22Rv1 (cell line): Measurements from ENCODE around the gene UGGT2.

Source experiments
- H3K27ac ChIP-seq: fragments of 450-650 bp; 2 replicates; pipeline ENCODE4 v1.5.1; 2017
- ZFX ChIP-seq: fragments of 450-650 bp; IDR thresholded peaks from 2 replicates; pipeline ENCODE4 v1.6.1; 2017; ENCODE audit warnings: antibody characterized with exemption, borderline replicate concordance
- TF ChIP-seq, protein P1 (sequence below): fragments of 450-650 bp; IDR thresholded peaks from 2 replicates; pipeline ENCODE4 v1.5.1; 2017; ENCODE audit warnings: mild to moderate bottlenecking

Gene UGGT2

GRCh38 chr13:95842898-95843297, 210.3 kb downstream of the UGGT2 start:
- no peak for TF ChIP-seq ZFX
- TF ChIP-seq, protein P1, sequence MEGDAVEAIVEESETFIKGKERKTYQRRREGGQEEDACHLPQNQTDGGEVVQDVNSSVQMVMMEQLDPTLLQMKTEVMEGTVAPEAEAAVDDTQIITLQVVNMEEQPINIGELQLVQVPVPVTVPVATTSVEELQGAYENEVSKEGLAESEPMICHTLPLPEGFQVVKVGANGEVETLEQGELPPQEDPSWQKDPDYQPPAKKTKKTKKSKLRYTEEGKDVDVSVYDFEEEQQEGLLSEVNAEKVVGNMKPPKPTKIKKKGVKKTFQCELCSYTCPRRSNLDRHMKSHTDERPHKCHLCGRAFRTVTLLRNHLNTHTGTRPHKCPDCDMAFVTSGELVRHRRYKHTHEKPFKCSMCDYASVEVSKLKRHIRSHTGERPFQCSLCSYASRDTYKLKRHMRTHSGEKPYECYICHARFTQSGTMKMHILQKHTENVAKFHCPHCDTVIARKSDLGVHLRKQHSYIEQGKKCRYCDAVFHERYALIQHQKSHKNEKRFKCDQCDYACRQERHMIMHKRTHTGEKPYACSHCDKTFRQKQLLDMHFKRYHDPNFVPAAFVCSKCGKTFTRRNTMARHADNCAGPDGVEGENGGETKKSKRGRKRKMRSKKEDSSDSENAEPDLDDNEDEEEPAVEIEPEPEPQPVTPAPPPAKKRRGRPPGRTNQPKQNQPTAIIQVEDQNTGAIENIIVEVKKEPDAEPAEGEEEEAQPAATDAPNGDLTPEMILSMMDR = no peak
- no peak overlapping the region for H3K27ac ChIP-seq

GRCh38 chr13:95841894-95842293, 211.3 kb downstream of the UGGT2 start:
- TF ChIP-seq, protein P1 = no peak
- no peak for TF ChIP-seq ZFX
- no peak overlapping the region for H3K27ac ChIP-seq

- H3K27ac ChIP-seq = no peak overlapping the region
- TF ChIP-seq ZFX = no peak
- TF ChIP-seq, protein P1 = peak; percentile 94
Observed at GRCh38 chr13:95834134-95834765, 219.0 kb downstream of the UGGT2 start.

GRCh38 chr13:95833719-95834118, 219.5 kb downstream of the UGGT2 start:
- TF ChIP-seq ZFX = no peak
- TF ChIP-seq, protein P1 = no peak
- no peak overlapping the region for H3K27ac ChIP-seq

GRCh38 chr13:95833126-95833525, 220.1 kb downstream of the UGGT2 start:
- TF ChIP-seq, protein P1 = no peak
- no peak for TF ChIP-seq ZFX
- H3K27ac ChIP-seq = no peak overlapping the region

DNA sequence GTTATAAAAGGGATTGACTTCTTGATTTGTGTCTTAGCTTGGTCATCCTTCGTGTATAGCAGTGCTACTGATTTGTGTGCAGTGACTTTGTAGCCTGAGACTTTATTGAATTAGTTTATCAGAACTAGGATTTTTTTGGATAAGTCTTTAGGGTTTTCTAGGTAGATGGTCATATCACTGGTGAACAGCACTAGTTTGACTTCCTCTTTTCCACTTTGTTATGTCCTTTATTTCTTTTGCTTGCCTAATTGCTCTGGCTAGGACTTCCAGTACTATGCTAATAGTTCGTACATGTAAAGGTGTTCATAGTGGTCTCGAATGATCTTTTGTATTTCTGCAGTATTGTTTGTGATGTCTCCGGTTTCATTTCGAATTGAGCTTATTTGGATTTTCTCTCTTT, 230.9 kb downstream of the UGGT2 start:
- TF ChIP-seq ZFX = no peak
- TF ChIP-seq, protein P1 = no peak
- H3K27ac ChIP-seq = no peak overlapping the region

- TF ChIP-seq, protein P1 = no peak
- no peak for TF ChIP-seq ZFX
Observed at GRCh38 chr13:95814495-95814894, 238.7 kb downstream of the UGGT2 start.

More at GRCh38 chr13:95814495-95814894, 238.7 kb downstream of the UGGT2 start:
- no peak overlapping the region for H3K27ac ChIP-seq
